HG03378 (cell line): ENCODE results near the gene HELLS.
"Not testable (repeated sequence)": the region's sequence is repeated elsewhere in the genome, so short reads cannot be mapped to it uniquely, and the experiment has no call there.

ENCODE experiments used
- ATAC-seq: cut with Tn5 transposase; IDR thresholded peaks from one replicate; pipeline ENCODE4 v1.9.1; 2021; ENCODE audit warnings: mild to moderate bottlenecking, moderate library complexity; ENCODE audit not compliant: unreplicated experiment

HELLS gene

GRCh38 chr10:94607111-94607510, 61.5 kb downstream of the HELLS start:
- peak; percentile 86 for ATAC-seq

- ATAC-seq = no peak
These were observed 63.0 kb downstream of the HELLS start for GRCh38 chr10:94608559-94608958.

- ATAC-seq = no peak
These were observed 69.0 kb downstream of the HELLS start for GRCh38 chr10:94614558-94614957.

GRCh38 chr10:94617389-94617944, 71.9 kb downstream of the HELLS start:
- no peak for ATAC-seq

GRCh38 chr10:94622666-94623205, 77.1 kb downstream of the HELLS start:
- ATAC-seq = no peak

GRCh38 chr10:94623572-94623971, 78.0 kb downstream of the HELLS start:
- no peak for ATAC-seq

GRCh38 chr10:94626476-94626875, 80.9 kb downstream of the HELLS start:
- no peak for ATAC-seq

GRCh38 chr10:94627511-94627910, 81.9 kb downstream of the HELLS start:
- ATAC-seq = no peak

GRCh38 chr10:94630017-94630688, 84.6 kb downstream of the HELLS start:
- no peak for ATAC-seq

GRCh38 chr10:94631077-94631875, 85.7 kb downstream of the HELLS start:
- ATAC-seq = no peak

- ATAC-seq = no peak
These were observed 87.4 kb downstream of the HELLS start for GRCh38 chr10:94632954-94633353.

- ATAC-seq = not testable (repeated sequence)
These were observed 92.5 kb downstream of the HELLS start for GRCh38 chr10:94638097-94638496.

GRCh38 chr10:94639902-94640301, 94.3 kb downstream of the HELLS start:
- no peak for ATAC-seq

GRCh38 chr10:94640562-94640961, 95.0 kb downstream of the HELLS start:
- no peak for ATAC-seq

GRCh38 chr10:94641480-94641879, 95.9 kb downstream of the HELLS start:
- ATAC-seq = no peak

GRCh38 chr10:94644352-94644751, 98.8 kb downstream of the HELLS start:
- no peak for ATAC-seq

- ATAC-seq = peak; percentile 75
These were observed 99.7 kb downstream of the HELLS start for GRCh38 chr10:94645285-94645684.
